Loucy (cell line): ENCODE results near the gene VN1R5.

ENCODE experiments used
- H2AFZ ChIP-seq: fragments of 200-600 bp; sonication (generic); 2 replicates; pipeline ENCODE4 v1.6.0; 2016; ENCODE audit warnings: antibody characterized with exemption, mild to moderate bottlenecking, low read length, moderate library complexity
- H3F3A ChIP-seq: fragments of 200-600 bp; 2 replicates; pipeline ENCODE4 v1.6.0; 2016; ENCODE audit warnings: antibody characterized with exemption, low read depth, mild to moderate bottlenecking
- H3K27me3 ChIP-seq: fragments of 200-600 bp; sonication (generic); 2 replicates; pipeline ENCODE4 v1.6.1; 2014; ENCODE audit warnings: low read length, mild to moderate bottlenecking; ENCODE audit not compliant: insufficient read depth, poor library complexity, severe bottlenecking
- H3K36me3 ChIP-seq: fragments of 200-600 bp; sonication (generic); 2 replicates; pipeline ENCODE4 v1.6.1; 2016; ENCODE audit warnings: low read length; ENCODE audit not compliant: insufficient read depth
- H3K4me1 ChIP-seq: fragments of 200-600 bp; sonication (generic); 2 replicates; pipeline ENCODE4 v1.5.1; 2014; ENCODE audit warnings: low read length, mild to moderate bottlenecking; ENCODE audit not compliant: insufficient read depth, poor library complexity, severe bottlenecking
- H3K4me2 ChIP-seq: fragments of 200-600 bp; sonication (generic); 2 replicates; pipeline ENCODE4 v1.6.0; 2014; ENCODE audit warnings: antibody characterized with exemption, low read length, low read depth, mild to moderate bottlenecking; ENCODE audit not compliant: poor library complexity, severe bottlenecking
- H3K4me3 ChIP-seq: fragments of 200-600 bp; sonication (generic); 2 replicates; pipeline ENCODE4 v1.5.1; 2014; ENCODE audit warnings: low read length, mild to moderate bottlenecking, mixed read lengths; ENCODE audit not compliant: poor library complexity, severe bottlenecking
- H3K79me2 ChIP-seq: fragments of 200-600 bp; sonication (generic); 2 replicates; pipeline ENCODE4 v1.6.1; 2014; ENCODE audit warnings: low read length; ENCODE audit not compliant: insufficient read depth
- H3K9ac ChIP-seq: fragments of 200-600 bp; sonication (generic); 2 replicates; pipeline ENCODE4 v1.6.0; 2014; ENCODE audit warnings: mild to moderate bottlenecking, low read depth, low read length, moderate library complexity; ENCODE audit not compliant: poor library complexity, severe bottlenecking
- H3K9me2 ChIP-seq: fragments of 200-600 bp; sonication (generic); replicated peaks from 2 replicates; pipeline ENCODE4 v1.6.1; 2016; ENCODE audit warnings: low read depth, low read length, mixed read lengths
- H3K9me3 ChIP-seq: fragments of 200-600 bp; sonication (generic); 2 replicates; pipeline ENCODE4 v1.6.1; 2014; ENCODE audit warnings: mild to moderate bottlenecking, antibody characterized with exemption, low read length, low read depth; ENCODE audit not compliant: insufficient read depth
- H4K20me1 ChIP-seq: fragments of 200-600 bp; sonication (generic); 2 replicates; pipeline ENCODE4 v1.6.0; 2014; ENCODE audit warnings: antibody characterized with exemption, low read length, mild to moderate bottlenecking; ENCODE audit not compliant: insufficient read depth, poor library complexity, severe bottlenecking
- EZH2phosphoT487 ChIP-seq: fragments of 200-600 bp; IDR thresholded peaks from 2 replicates; pipeline ENCODE4 v1.6.1; 2018; ENCODE audit warnings: antibody characterized with exemption, mild to moderate bottlenecking, moderate library complexity, borderline replicate concordance
- TF ChIP-seq, protein P1 (sequence below): fragments of 200-600 bp; sonication (generic); conservative IDR thresholded peaks from 2 replicates; pipeline ENCODE4 v1.5.1; 2014; ENCODE audit warnings: mild to moderate bottlenecking, antibody characterized with exemption, low read length

The VN1R5 gene

DNA sequence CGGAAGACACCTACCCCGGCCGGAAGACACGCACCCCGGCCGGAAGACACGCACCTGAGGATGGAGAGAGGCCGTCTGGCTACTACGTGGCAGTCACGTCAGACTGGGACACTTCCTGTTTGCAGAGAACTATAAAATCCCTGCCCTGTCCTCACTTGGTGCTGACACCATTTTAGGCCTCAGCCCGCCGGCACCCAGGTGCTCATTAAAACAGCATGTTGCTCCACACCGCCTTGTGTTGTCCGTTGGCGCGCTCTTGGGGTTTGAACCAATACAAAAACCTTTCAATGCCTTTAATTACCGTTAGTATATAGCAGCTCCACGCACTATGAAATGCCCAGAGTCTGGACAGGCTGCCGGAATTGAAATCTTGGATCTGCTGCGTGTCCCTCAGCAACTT, 34.7 kb downstream of the VN1R5 start:
- Histone ChIP-seq H3K4me1 (no peaks in the 10 kb centered on the region), H3K9me3 (no peaks in the 10 kb centered on the region), H4K20me1 (no peaks in the 10 kb centered on the region), H3K9me2 (no peaks in the 10 kb centered on the region), H3K4me3 (no peak overlapping the region), H3K9ac (no peak overlapping the region), H3K79me2 (no peaks in the 10 kb centered on the region), H3K4me2 (no peak overlapping the region), H3F3A (no peaks in the 10 kb centered on the region), H3K36me3 (no peaks in the 10 kb centered on the region), H2AFZ (no peak overlapping the region), H3K27me3 (no peaks in the 10 kb centered on the region)
- no peak for TF ChIP-seq EZH2phosphoT487
- TF ChIP-seq, protein P1, sequence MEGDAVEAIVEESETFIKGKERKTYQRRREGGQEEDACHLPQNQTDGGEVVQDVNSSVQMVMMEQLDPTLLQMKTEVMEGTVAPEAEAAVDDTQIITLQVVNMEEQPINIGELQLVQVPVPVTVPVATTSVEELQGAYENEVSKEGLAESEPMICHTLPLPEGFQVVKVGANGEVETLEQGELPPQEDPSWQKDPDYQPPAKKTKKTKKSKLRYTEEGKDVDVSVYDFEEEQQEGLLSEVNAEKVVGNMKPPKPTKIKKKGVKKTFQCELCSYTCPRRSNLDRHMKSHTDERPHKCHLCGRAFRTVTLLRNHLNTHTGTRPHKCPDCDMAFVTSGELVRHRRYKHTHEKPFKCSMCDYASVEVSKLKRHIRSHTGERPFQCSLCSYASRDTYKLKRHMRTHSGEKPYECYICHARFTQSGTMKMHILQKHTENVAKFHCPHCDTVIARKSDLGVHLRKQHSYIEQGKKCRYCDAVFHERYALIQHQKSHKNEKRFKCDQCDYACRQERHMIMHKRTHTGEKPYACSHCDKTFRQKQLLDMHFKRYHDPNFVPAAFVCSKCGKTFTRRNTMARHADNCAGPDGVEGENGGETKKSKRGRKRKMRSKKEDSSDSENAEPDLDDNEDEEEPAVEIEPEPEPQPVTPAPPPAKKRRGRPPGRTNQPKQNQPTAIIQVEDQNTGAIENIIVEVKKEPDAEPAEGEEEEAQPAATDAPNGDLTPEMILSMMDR, result no peak

DNA sequence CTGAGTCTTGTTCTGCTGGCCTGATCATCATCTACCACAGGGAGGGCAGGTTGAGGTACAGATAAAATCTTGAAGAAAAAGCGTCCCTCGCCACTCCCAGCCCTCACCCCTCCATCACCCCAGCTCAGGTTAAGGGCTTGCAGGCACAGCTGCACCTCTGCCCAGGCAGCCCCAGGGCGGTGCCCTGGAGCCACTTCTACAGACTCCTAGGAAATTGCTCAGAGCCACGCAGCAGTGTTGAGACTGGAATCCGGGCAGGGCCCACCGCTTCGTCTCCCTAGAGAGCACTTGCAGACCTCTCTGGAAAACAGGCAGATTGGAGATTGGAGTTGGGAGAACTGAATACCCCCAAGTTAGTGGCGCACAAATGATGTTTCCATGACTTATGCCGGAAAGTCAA, 35.3 kb downstream of the VN1R5 start:
- Histone ChIP-seq H3K4me3 (no peak overlapping the region), H3K36me3 (no peaks in the 10 kb centered on the region), H3K27me3 (no peaks in the 10 kb centered on the region), H3K4me2 (no peak overlapping the region), H3K9me3 (no peaks in the 10 kb centered on the region), H3F3A (no peaks in the 10 kb centered on the region), H3K79me2 (no peaks in the 10 kb centered on the region), H3K9me2 (no peaks in the 10 kb centered on the region), H4K20me1 (no peaks in the 10 kb centered on the region), H3K4me1 (no peaks in the 10 kb centered on the region), H2AFZ (no peak overlapping the region), H3K9ac (no peak overlapping the region)
- TF ChIP-seq, protein P1, result no peak
- no peak for TF ChIP-seq EZH2phosphoT487

DNA sequence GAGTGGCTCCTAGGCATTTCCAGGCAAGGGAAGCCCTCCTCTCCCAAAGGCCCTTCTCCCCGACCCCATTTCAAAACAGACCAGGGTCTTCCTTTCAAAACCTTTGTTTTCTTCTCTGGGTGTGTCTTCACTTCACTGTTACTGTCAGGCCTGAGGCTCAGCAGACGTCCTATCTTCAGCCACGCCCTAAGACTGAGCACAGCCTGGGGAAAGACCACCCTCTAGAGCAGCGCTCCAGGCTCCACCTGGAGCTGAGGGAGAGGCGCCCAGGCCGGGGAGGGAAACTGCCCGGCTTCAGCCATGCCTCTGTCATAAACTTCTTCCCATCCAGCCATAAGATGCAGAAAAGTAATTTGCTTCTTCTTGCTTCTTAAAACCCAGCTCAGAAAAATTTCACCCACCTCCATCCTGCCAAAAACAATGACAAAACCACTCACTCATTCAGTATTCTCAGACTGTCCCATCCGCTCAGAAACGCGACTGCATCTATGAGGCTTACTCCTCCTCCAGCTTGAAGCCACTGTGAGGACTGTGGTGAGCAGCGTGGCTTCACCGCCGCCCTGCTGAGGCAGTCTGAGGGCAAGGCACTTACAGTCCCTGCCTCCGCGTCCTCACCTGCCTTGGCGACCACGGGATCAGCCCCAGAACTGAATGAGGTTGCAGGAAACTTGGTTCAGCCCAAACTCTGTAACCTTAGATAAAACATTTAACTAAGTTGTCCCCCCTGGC, 36.1 kb downstream of the VN1R5 start:
- no peaks in the 10 kb centered on the region for H3K9me2 ChIP-seq
- no peaks in the 10 kb centered on the region for H3K27me3 ChIP-seq
- no peak overlapping the region for H3K4me2 ChIP-seq
- no peak overlapping the region for H2AFZ ChIP-seq
- H3K79me2 ChIP-seq, result no peaks in the 10 kb centered on the region
- no peaks in the 10 kb centered on the region for H3K9me3 ChIP-seq
- H3F3A ChIP-seq, result no peaks in the 10 kb centered on the region
- H4K20me1 ChIP-seq, result no peaks in the 10 kb centered on the region
- TF ChIP-seq, protein P1, result no peak
- no peak for TF ChIP-seq EZH2phosphoT487
- no peak overlapping the region for H3K9ac ChIP-seq
- H3K4me3 ChIP-seq, result no peak overlapping the region
- H3K4me1 ChIP-seq, result no peaks in the 10 kb centered on the region
- no peaks in the 10 kb centered on the region for H3K36me3 ChIP-seq
